Smooth muscle cell (in vitro differentiated cells): ENCODE data around the gene LMO7. TPM values are rescaled to one million over a fixed set of nuclear protein-coding genes. Genes with fewer than 3 reads are reported as not detected.
A peak's percentile ranks its signal among the peaks of the same experiment; 100 is the strongest.
"Not testable (repeated sequence)": the region's sequence is repeated elsewhere in the genome, so short reads cannot be mapped to it uniquely, and the experiment has no call there.

Experiments used
- DNase-seq: peaks from one replicate; lab custom pipeline; 2025; ENCODE audit not compliant: unreplicated experiment; lab: John Stamatoyannopoulos, UW
- H2AFZ ChIP-seq: fragments of 200-600 bp; sonication (generic); 2 replicates; pipeline ENCODE4 v1.6.0; 2016; ENCODE audit warnings: antibody characterized with exemption, low read depth, mild to moderate bottlenecking
- H3F3A ChIP-seq: fragments of 200-600 bp; sonication (generic); 2 replicates; pipeline ENCODE4 v1.6.0; 2017; ENCODE audit warnings: antibody characterized with exemption, low read depth
- H3K27ac ChIP-seq: fragments of 200-600 bp; sonication (generic); 2 replicates; pipeline ENCODE4 v1.5.1; 2016; ENCODE audit warnings: low read depth, mild to moderate bottlenecking
- H3K27me3 ChIP-seq: fragments of 200-600 bp; sonication (generic); 2 replicates; pipeline ENCODE4 v1.6.1; 2016; ENCODE audit warnings: low read depth, mild to moderate bottlenecking
- H3K36me3 ChIP-seq: fragments of 200-600 bp; sonication (generic); 2 replicates; pipeline ENCODE4 v1.5.1; 2016; ENCODE audit warnings: low read depth
- H3K4me1 ChIP-seq: fragments of 200-600 bp; sonication (generic); 2 replicates; pipeline ENCODE4 v1.5.1; 2016; ENCODE audit warnings: low read depth
- H3K4me2 ChIP-seq: fragments of 200-600 bp; sonication (generic); 2 replicates; pipeline ENCODE4 v1.6.0; 2016; ENCODE audit warnings: mild to moderate bottlenecking
- H3K4me3 ChIP-seq: fragments of 200-600 bp; sonication (generic); 2 replicates; pipeline ENCODE4 v1.5.1; 2016; ENCODE audit warnings: mild to moderate bottlenecking
- H3K79me2 ChIP-seq: fragments of 200-600 bp; sonication (generic); 2 replicates; pipeline ENCODE4 v1.6.0; 2016; ENCODE audit warnings: low read depth, mild to moderate bottlenecking
- H3K9ac ChIP-seq: fragments of 200-600 bp; sonication (generic); 2 replicates; pipeline ENCODE4 v1.6.0; 2016; ENCODE audit warnings: low read depth
- H3K9me3 ChIP-seq: fragments of 200-600 bp; sonication (generic); replicated peaks from 2 replicates; pipeline ENCODE4 v1.5.1; 2016; ENCODE audit warnings: low read depth
- H4K20me1 ChIP-seq: fragments of 200-600 bp; sonication (generic); 2 replicates; pipeline ENCODE4 v1.6.0; 2016; ENCODE audit warnings: low read depth
- WGBS: methylation state at CpG from one replicate; pipeline ENCODE4 v1.1.7; 2016; ENCODE audit warnings: low lambda C conversion rate; 5-methylcytosine and 5-hydroxymethylcytosine counted together
- polyA plus RNA-seq: library from polyadenylated mRNA; unstranded; fragments of >200 nt; fragmentation: Nextera tagmentation; extraction: Ambion mirVana; gene quantifications from 2 replicates; pipeline ENCODE4 v1.2.1, GENCODE V29; 2016
- total RNA-seq: library from RNA; depleted of rRNA; stranded (reverse); fragments of >200 nt; gene quantifications from 2 replicates; pipeline ENCODE4 v1.2.3, GENCODE V29; 2014
- TF ChIP-seq, protein P1 (sequence below): fragments of 200-600 bp; sonication (generic); IDR thresholded peaks from 2 replicates; pipeline ENCODE4 v1.5.1; 2017; ENCODE audit warnings: borderline replicate concordance, mild to moderate bottlenecking, antibody characterized with exemption; ENCODE audit not compliant: insufficient read depth, poor library complexity, severe bottlenecking

The LMO7 gene
- total and polyA plus RNA-seq, 2 experiments from 2014 or later = 157 to 213 TPM

GRCh38 chr13:75724752-75725517, 88.8 kb downstream of the LMO7 start:
- Histone ChIP-seq H4K20me1 (peaks cover 68% of the 10 kb centered on the region), H3K79me2 (peaks cover 53% of the 10 kb centered on the region), H3K9me3 (no peaks in the 10 kb centered on the region), H3K27me3 (no peaks in the 10 kb centered on the region), H2AFZ (no peak overlapping the region), H3K4me2 (peak overlapping the region; percentile 8), H3K4me1 (no peaks in the 10 kb centered on the region), H3K4me3 (no peak overlapping the region), H3K9ac (peak overlapping the region; percentile 1), H3K27ac (peak overlapping the region; percentile 59), H3K36me3 (no peaks in the 10 kb centered on the region), H3F3A (no peaks in the 10 kb centered on the region)
- 78% methylated on average over 3 of the region's 3 CpGs for WGBS
- DNase-seq = no peak
- TF ChIP-seq, protein P1, sequence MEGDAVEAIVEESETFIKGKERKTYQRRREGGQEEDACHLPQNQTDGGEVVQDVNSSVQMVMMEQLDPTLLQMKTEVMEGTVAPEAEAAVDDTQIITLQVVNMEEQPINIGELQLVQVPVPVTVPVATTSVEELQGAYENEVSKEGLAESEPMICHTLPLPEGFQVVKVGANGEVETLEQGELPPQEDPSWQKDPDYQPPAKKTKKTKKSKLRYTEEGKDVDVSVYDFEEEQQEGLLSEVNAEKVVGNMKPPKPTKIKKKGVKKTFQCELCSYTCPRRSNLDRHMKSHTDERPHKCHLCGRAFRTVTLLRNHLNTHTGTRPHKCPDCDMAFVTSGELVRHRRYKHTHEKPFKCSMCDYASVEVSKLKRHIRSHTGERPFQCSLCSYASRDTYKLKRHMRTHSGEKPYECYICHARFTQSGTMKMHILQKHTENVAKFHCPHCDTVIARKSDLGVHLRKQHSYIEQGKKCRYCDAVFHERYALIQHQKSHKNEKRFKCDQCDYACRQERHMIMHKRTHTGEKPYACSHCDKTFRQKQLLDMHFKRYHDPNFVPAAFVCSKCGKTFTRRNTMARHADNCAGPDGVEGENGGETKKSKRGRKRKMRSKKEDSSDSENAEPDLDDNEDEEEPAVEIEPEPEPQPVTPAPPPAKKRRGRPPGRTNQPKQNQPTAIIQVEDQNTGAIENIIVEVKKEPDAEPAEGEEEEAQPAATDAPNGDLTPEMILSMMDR = no peak

GRCh38 chr13:75725736-75726135, 89.6 kb downstream of the LMO7 start:
- Histone ChIP-seq H3K4me2 (peak overlapping the region; percentile 8), H3K9ac (peak overlapping the region; percentile 1), H3K4me1 (no peaks in the 10 kb centered on the region), H2AFZ (no peak overlapping the region), H3K9me3 (no peaks in the 10 kb centered on the region), H3K36me3 (no peaks in the 10 kb centered on the region), H3K27me3 (no peaks in the 10 kb centered on the region), H3K27ac (peak overlapping the region; percentile 59), H3K79me2 (peaks cover 46% of the 10 kb centered on the region), H3F3A (no peaks in the 10 kb centered on the region), H3K4me3 (no peak overlapping the region), H4K20me1 (peaks cover 61% of the 10 kb centered on the region)
- TF ChIP-seq, protein P1 = no peak
- no peak for DNase-seq

- no peak for DNase-seq
- peaks cover 57% of the 10 kb centered on the region for H4K20me1 ChIP-seq
- no peaks in the 10 kb centered on the region for H3K4me1 ChIP-seq
- H3K4me2 ChIP-seq = no peak overlapping the region
- no peak overlapping the region for H2AFZ ChIP-seq
- 99% methylated on average over 2 of the region's 2 CpGs for WGBS
- TF ChIP-seq, protein P1 = no peak
- no peaks in the 10 kb centered on the region for H3F3A ChIP-seq
- H3K9me3 ChIP-seq = no peaks in the 10 kb centered on the region
- no peak overlapping the region for H3K4me3 ChIP-seq
- H3K79me2 ChIP-seq = peaks cover 46% of the 10 kb centered on the region
- H3K9ac ChIP-seq = no peak overlapping the region
- peak overlapping the region; percentile 59 for H3K27ac ChIP-seq
- H3K27me3 ChIP-seq = no peaks in the 10 kb centered on the region
- no peaks in the 10 kb centered on the region for H3K36me3 ChIP-seq
These were observed 90.2 kb downstream of the LMO7 start for GRCh38 chr13:75726306-75726705.

- 91% methylated on average over 11 of the region's 11 CpGs for WGBS
- not testable (repeated sequence) for H3K27me3 ChIP-seq
These were observed 97.0 kb downstream of the LMO7 start for GRCh38 chr13:75733113-75733512.

More at GRCh38 chr13:75733113-75733512, 97.0 kb downstream of the LMO7 start:
- not testable (repeated sequence) for H3F3A ChIP-seq, H3K9ac ChIP-seq, H3K4me3 ChIP-seq, H3K9me3 ChIP-seq, H3K27ac ChIP-seq, H3K36me3 ChIP-seq, H3K4me2 ChIP-seq, H2AFZ ChIP-seq, DNase-seq, H3K4me1 ChIP-seq
- peaks cover 50% of the 10 kb centered on the region for H4K20me1 ChIP-seq
- H3K79me2 ChIP-seq = peaks cover 35% of the 10 kb centered on the region
